Measurements from ENCODE around the gene MYO1C.
A peak's percentile ranks its signal among the peaks of the same experiment; 100 is the strongest.

MYO1C gene

DNA sequence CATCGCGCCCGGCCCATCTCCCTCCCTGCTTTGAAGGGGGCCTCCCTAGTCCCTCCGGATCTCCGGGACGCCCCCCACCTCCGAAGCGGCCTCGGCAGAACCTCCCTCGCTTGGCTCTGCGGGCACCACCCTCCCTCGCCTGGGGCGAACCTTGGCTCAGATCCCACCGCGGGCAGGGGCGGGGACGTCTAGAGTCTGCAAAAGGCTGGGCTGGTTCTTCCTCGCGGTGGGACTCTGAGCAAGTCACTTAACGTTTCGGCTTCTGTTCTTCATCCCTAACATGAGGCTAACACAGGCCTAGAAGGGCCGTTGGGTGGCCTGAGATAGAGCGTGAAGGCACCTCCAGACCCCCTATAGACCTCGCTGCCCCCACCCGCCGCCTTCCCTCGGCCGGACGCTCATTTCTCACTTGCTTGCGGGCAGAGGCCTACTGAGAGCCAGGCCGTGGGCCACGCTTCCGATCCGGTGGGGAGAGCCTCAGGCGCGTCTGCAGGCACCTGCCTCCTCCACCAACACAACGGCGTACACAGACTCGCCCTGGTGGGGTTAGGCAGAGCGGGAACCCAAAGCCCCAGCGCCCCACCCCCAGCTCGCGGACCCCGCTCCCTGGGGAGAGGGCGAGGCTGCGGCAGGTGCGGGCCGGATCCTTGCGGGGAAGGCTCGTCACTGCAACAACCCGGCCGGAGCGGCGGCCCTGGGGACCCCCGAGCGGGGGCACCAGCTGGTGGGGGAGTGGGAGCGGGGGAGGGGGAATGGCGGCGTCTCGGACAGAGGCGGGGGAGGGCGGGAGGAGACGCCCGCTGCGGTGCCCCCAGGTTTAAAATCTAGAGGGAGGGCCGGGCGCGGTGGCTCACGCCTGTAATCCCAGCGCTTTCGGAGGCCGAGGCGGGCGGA lies 5.4 kb downstream of the MYO1C start:
- peak; percentile 65 to 70 for DNase-seq (ENCODE audit: low read depth in 1 of 2, low spot score in 1 of 2)

GRCh38 chr17:1485423-1486376 lies 6.8 kb downstream of the MYO1C start:
- DNase-seq (ENCODE audit: low read depth in 1 of 2, low spot score in 1 of 2), result peak; percentile 32 to 66

DNA sequence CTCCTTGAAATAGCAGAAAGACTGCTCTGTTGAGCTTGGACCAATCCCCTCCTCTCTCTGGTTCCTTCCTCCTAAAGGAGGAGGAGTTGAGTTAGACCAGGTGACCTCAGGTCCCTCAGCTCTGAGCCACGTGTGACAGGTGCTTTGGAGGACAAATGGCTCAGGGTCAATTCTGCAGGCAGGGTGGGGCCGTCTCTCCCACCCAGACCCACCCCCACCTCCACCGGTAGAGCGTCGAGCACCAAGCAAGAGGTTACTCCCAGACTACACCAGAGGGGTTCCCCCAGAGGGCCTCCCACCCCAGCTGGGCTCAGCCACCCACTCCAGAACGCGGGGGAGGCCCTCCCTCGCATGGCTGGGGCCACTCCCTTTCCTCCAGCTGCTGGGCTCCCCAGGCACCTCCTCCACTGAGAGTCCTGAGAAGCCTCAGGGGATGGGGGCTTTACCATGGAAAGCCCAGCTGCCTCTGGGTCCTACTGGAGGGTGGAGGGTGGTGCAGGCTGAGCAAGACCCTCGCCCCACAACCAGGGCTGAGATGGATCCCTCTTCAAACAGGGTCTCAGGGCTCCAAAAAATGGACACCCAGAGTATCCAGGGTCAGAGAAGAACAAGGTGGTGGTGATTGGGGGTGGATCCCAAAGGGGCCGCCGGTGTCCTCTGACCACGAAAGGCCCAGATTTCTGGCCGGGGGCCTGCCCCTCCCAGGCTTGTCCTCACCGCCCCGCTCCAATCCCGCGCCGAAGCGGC lies 7.6 kb downstream of the MYO1C start:
- DNase-seq (ENCODE audit: low read depth in 1 of 2, low spot score in 1 of 2), result peak in 1 of 2 donors; percentile 37

- DNase-seq (ENCODE audit: low read depth in 1 of 2, low spot score in 1 of 2), result no peak
Measured at GRCh38 chr17:1484060-1484535, 8.4 kb downstream of the MYO1C start.

- DNase-seq (ENCODE audit: low read depth in 1 of 2, low spot score in 1 of 2), result no peak
Measured at GRCh38 chr17:1482680-1483079, 9.8 kb downstream of the MYO1C start.

- DNase-seq (ENCODE audit: low read depth in 1 of 2, low spot score in 1 of 2), result no peak
Measured at GRCh38 chr17:1481736-1482135, 10.8 kb downstream of the MYO1C start.

- no peak for DNase-seq (ENCODE audit: low read depth in 1 of 2, low spot score in 1 of 2)
Measured at GRCh38 chr17:1480747-1481465, 11.6 kb downstream of the MYO1C start.

- no peak for DNase-seq (ENCODE audit: low read depth in 1 of 2, low spot score in 1 of 2)
Measured at GRCh38 chr17:1478418-1478817, 14.1 kb downstream of the MYO1C start.

- DNase-seq (ENCODE audit: low read depth in 1 of 2, low spot score in 1 of 2), result no peak
Measured at GRCh38 chr17:1475321-1475854, 17.1 kb downstream of the MYO1C start.

GRCh38 chr17:1474402-1475189 lies 17.9 kb downstream of the MYO1C start:
- DNase-seq (ENCODE audit: low read depth in 1 of 2, low spot score in 1 of 2), result no peak

GRCh38 chr17:1473841-1474240 lies 18.6 kb downstream of the MYO1C start:
- DNase-seq (ENCODE audit: low read depth in 1 of 2, low spot score in 1 of 2), result no peak

DNA sequence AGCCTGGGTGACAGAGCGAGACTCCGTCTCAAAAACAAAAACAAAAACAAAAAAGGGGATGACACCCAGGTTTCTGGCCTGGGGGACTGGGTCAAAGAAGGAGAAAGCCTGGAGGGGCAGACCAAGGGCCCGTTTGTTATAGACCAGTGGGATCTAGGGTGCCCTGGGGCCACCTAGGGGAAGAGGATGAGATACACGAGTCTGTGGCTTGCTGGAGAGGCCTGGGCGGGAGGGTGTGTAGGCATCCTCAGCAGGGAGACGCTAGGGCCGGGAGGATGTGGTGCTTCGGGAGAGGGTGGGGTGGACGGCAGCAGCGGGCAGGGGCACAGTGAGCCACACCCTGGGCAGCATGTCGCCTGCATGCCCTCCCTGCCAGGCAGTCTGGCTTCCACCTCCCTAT lies 19.3 kb downstream of the MYO1C start:
- DNase-seq (ENCODE audit: low read depth in 1 of 2, low spot score in 1 of 2), result no peak

- no peak for DNase-seq (ENCODE audit: low read depth in 1 of 2, low spot score in 1 of 2)
Measured at GRCh38 chr17:1471911-1472821, 20.3 kb downstream of the MYO1C start.

- DNase-seq (ENCODE audit: low read depth in 1 of 2, low spot score in 1 of 2), result no peak
Measured at GRCh38 chr17:1471490-1471889, 21.0 kb downstream of the MYO1C start.

GRCh38 chr17:1470755-1471462 lies 21.6 kb downstream of the MYO1C start:
- no peak for DNase-seq (ENCODE audit: low read depth in 1 of 2, low spot score in 1 of 2)

DNA sequence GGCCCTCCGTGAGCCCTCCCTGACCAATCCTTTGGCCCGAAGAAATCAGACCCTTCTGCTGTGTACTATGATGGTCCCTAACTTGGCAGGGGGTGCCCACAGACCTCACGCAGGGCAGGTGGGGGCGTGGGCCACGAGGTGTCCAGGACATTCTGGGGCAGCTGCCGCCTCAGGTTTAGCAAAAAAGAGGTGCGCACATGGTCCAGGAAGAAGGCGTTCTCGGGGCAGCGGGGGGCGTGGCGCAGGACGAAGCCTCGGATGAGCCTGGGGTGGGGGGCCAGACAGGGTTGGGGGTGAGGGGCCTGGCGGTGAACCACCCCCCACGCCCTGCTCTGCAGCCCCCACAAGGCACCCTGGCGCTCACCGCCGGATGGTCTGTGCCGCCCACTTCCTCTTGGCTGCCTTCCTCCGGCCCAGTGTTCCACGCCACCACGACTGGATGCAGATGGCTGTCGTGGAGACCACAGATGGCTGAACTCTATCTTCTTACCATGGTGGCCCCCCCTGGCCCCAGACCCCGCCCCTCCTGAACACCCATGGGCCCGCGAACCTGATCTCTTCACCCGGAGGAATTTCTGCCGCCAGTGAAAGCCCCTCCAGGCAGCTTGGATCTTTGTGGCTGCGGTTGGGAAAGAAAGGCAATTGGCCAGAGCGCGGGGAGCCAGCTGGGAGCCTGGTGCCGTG lies 22.3 kb downstream of the MYO1C start:
- DNase-seq (ENCODE audit: low read depth in 1 of 2, low spot score in 1 of 2), result no peak

DNA sequence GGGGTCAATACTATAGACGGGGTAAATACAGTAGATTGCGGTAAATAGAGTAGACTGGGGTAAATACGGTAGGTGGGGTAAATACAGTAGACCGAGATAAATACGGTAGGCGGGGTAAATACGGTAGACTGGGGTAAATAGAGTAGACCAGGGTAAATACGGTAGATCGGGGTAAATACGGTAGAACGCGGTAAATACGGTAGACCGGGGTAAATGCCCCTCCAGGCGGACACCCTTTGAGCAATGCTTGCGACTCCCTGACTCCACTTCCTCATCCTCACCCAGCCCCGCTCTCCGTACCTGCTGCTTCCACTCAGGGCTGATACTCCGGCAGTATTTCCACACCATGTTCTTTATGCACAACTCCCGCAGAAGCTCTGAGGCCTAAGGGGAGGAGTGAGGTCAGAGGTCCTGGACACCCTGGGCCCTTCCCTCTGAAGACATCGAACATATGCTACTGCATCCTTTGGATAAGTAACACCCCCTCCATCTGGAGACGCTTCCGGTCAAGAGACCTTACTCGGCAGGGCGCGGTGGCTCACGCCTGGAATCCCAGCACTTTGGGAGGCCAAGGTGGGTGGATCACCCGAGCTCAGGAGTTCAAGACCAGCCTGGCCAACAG lies 23.1 kb downstream of the MYO1C start:
- DNase-seq (ENCODE audit: low read depth in 1 of 2, low spot score in 1 of 2), result no peak
